CD4-positive, alpha-beta T cell (primary cell): ENCODE data around the gene TMEM100. TPM values are rescaled to one million over a fixed set of nuclear protein-coding genes. Genes with fewer than 3 reads are reported as not detected.

ENCODE experiments used
- ATAC-seq: fragments of 200-7000 bp; cut with Tn5 transposase; one replicate; pipeline ENCODE4 v1.10.0; 2022; ENCODE audit warnings: mild to moderate bottlenecking; ENCODE audit not compliant: poor library complexity
- CTCF ChIA-PET: fragments of 350-600 bp; sonication (Branson Sonifier 250); formaldehyde crosslinking; loops from one replicate; lab custom pipeline; 2021; ENCODE audit warnings: antibody characterized with exemption, inconsistent platforms; lab: Charles Lee
- POLR2A ChIA-PET: fragments of 350-600 bp; sonication (Branson Sonifier 250); formaldehyde crosslinking; loops from one replicate; lab custom pipeline; 2021; ENCODE audit warnings: antibody characterized with exemption, inconsistent platforms; lab: Charles Lee
- DNase-seq, 14 experiments: peaks; one replicate each; pipeline ENCODE4 v3.0.0-alpha.2; 2013 to 2020; ENCODE audit warnings: mixed read lengths in 2 of 14
- H3K27ac ChIP-seq, 2 donors: one replicate each; pipeline versions ENCODE4 v1.5.1 to v1.7.0; 2013; ENCODE audit warnings: low read length in 2 of 2, low read depth in 1 of 2, mild to moderate bottlenecking in 1 of 2
- H3K27me3 ChIP-seq, 2 experiments: 1 replicate in 1 of 2; 2 replicates in 1 of 2; pipeline versions ENCODE4 v1.6.1 to v1.7.0; 2013; ENCODE audit warnings: low read length in 2 of 2, control low read depth in 1 of 2, mild to moderate bottlenecking in 1 of 2, moderate library complexity in 1 of 2; ENCODE audit not compliant: insufficient read depth in 2 of 2, control insufficient read depth in 1 of 2
- H3K36me3 ChIP-seq: one replicate; pipeline ENCODE4 v1.6.1; 2013; ENCODE audit warnings: low read length, control low read depth; ENCODE audit not compliant: insufficient read depth
- H3K4me1 ChIP-seq: one replicate; pipeline ENCODE4 v1.6.1; 2013; ENCODE audit warnings: low read length, control low read depth; ENCODE audit not compliant: insufficient read depth
- H3K4me3 ChIP-seq: one replicate; pipeline ENCODE4 v1.5.1; 2013; ENCODE audit warnings: mild to moderate bottlenecking, low read length, moderate library complexity
- H3K9me3 ChIP-seq, 2 experiments: 1 replicate in 1 of 2; 2 replicates in 1 of 2; pipeline versions ENCODE4 v1.6.1 to v1.7.0; 2013; ENCODE audit warnings: low read length in 2 of 2, mild to moderate bottlenecking in 2 of 2, control low read depth in 1 of 2, moderate library complexity in 1 of 2; ENCODE audit not compliant: control insufficient read depth in 1 of 2, insufficient read depth in 1 of 2
- H3K27ac Mint-ChIP-seq: one replicate; pipeline ENCODE4 v1.8.0; 2020; ENCODE audit warnings: mixed read lengths
- H3K27me3 Mint-ChIP-seq: one replicate; pipeline ENCODE4 v1.8.0; 2021; ENCODE audit warnings: mixed read lengths
- H3K36me3 Mint-ChIP-seq: one replicate; pipeline ENCODE4 v1.8.0; 2021; ENCODE audit warnings: low read depth, mixed read lengths
- H3K4me1 Mint-ChIP-seq: one replicate; pipeline ENCODE4 v1.8.0; 2021; ENCODE audit warnings: low read depth, mixed read lengths
- H3K4me3 Mint-ChIP-seq: one replicate; pipeline ENCODE4 v1.8.0; 2020; ENCODE audit warnings: mild to moderate bottlenecking, mixed read lengths
- H3K9me3 Mint-ChIP-seq: one replicate; pipeline ENCODE4 v1.8.0; 2020; ENCODE audit warnings: mixed read lengths
- CTCF ChIP-seq: fragments of 200-600 bp; IDR thresholded peaks from one replicate; pipeline ENCODE4 v1.8.0; 2022; ENCODE audit warnings: antibody characterized with exemption, mild to moderate bottlenecking
- intact Hi-C, 2 experiments: fragments of 100-400 bp; cut with DNase I in 1 of 2; cut with micrococcal nuclease in 1 of 2; formaldehyde crosslinking; loops; one replicate each; pipeline versions ENCODE4 v1.15.1 to v1.9.0; 2023 to 2025; cut with DNase I, micrococcal nuclease
- total RNA-seq, 174 experiments: library from RNA in 2 of 174; stranded (reverse) in 2 of 174; gene quantifications; one replicate each; pipeline ENCODE4 v1.2.3 and lab custom pipeline; 2021 to 2026

The TMEM100 gene
- total RNA-seq, 2 experiments from 2014 or later = not detected

GRCh38 chr17:55704401-55704800, 18.3 kb downstream of the TMEM100 start:
- intact Hi-C loops = no loop called here
- Histone ChIP-seq H3K4me1 (no peaks in the 10 kb centered on the region), H3K36me3 (no peaks in the 10 kb centered on the region), H3K4me3 (no peak overlapping the region), H3K9me3 (peaks cover 0 to 3% of the 10 kb centered on the region in 2 experiments), H3K27ac (no peak overlapping the region), H3K27me3 (peaks cover 3 to 11% of the 10 kb centered on the region in 2 experiments)
- H3K9me3 Mint-ChIP-seq = no peaks in the 10 kb centered on the region
- DNase-seq = peak in 2 of 14 experiments; percentile 4 to 15
- ChIA-PET POLR2A (no interaction called here), CTCF (interaction anchor here (0.7 kb wide), 2 partner anchors 14 to 20 kb away, joined by 3 to 5 read pairs; no protein-coding TSS in a partner anchor)
- no peak overlapping the region for H3K27ac Mint-ChIP-seq
- no peaks in the 10 kb centered on the region for H3K36me3 Mint-ChIP-seq
- no peaks in the 10 kb centered on the region for H3K4me1 Mint-ChIP-seq
- peaks cover 45% of the 10 kb centered on the region for H3K27me3 Mint-ChIP-seq
- no peak for ATAC-seq
- no peak overlapping the region for H3K4me3 Mint-ChIP-seq
- TF ChIP-seq CTCF = no peak

GRCh38 chr17:55702150-55702549, 20.5 kb downstream of the TMEM100 start:
- Histone ChIP-seq H3K4me3 (no peak overlapping the region), H3K9me3 (peaks cover 0 to 3% of the 10 kb centered on the region in 2 experiments), H3K27ac (no peak overlapping the region), H3K27me3 (peaks cover 3 to 11% of the 10 kb centered on the region in 2 experiments), H3K4me1 (no peaks in the 10 kb centered on the region), H3K36me3 (no peaks in the 10 kb centered on the region)
- ChIA-PET POLR2A (no interaction called here), CTCF (no interaction called here)
- DNase-seq (no peak), ATAC-seq (no peak)
- intact Hi-C loops = no loop called here
- Mint-ChIP-seq H3K9me3 (no peaks in the 10 kb centered on the region), H3K27me3 (peaks cover 56% of the 10 kb centered on the region), H3K4me1 (no peaks in the 10 kb centered on the region), H3K4me3 (no peak overlapping the region), H3K36me3 (no peaks in the 10 kb centered on the region), H3K27ac (no peak overlapping the region)
- TF ChIP-seq CTCF = no peak

GRCh38 chr17:55699181-55699860, 23.3 kb downstream of the TMEM100 start:
- no peak overlapping the region for H3K27ac ChIP-seq
- ATAC-seq (no peak), DNase-seq (no peak)
- H3K4me1 ChIP-seq = no peaks in the 10 kb centered on the region
- no peaks in the 10 kb centered on the region for H3K36me3 ChIP-seq
- Mint-ChIP-seq H3K36me3 (no peaks in the 10 kb centered on the region), H3K4me1 (no peaks in the 10 kb centered on the region), H3K27me3 (peaks cover 48% of the 10 kb centered on the region), H3K4me3 (no peak overlapping the region), H3K9me3 (no peaks in the 10 kb centered on the region), H3K27ac (no peak overlapping the region)
- H3K27me3 ChIP-seq = peaks cover 0 to 6% of the 10 kb centered on the region in 2 experiments
- TF ChIP-seq CTCF = no peak
- CTCF ChIA-PET = no interaction called here
- intact Hi-C loops = no loop called here
- no peak overlapping the region for H3K4me3 ChIP-seq
- POLR2A ChIA-PET = no interaction called here
- peaks cover 0 to 3% of the 10 kb centered on the region in 2 experiments for H3K9me3 ChIP-seq
